NCI-H187 treated with DMSO at 0.1 percent for 48 hours (cell line): ENCODE results near the gene PFKFB2.
A peak's percentile ranks its signal among the peaks of the same experiment; 100 is the strongest.
"Not testable (repeated sequence)": the region's sequence is repeated elsewhere in the genome, so short reads cannot be mapped to it uniquely, and the experiment has no call there.

Source experiments
- DNase-seq: peaks from one replicate; lab custom pipeline; 2025; lab: John Stamatoyannopoulos, UW

Gene PFKFB2

DNA sequence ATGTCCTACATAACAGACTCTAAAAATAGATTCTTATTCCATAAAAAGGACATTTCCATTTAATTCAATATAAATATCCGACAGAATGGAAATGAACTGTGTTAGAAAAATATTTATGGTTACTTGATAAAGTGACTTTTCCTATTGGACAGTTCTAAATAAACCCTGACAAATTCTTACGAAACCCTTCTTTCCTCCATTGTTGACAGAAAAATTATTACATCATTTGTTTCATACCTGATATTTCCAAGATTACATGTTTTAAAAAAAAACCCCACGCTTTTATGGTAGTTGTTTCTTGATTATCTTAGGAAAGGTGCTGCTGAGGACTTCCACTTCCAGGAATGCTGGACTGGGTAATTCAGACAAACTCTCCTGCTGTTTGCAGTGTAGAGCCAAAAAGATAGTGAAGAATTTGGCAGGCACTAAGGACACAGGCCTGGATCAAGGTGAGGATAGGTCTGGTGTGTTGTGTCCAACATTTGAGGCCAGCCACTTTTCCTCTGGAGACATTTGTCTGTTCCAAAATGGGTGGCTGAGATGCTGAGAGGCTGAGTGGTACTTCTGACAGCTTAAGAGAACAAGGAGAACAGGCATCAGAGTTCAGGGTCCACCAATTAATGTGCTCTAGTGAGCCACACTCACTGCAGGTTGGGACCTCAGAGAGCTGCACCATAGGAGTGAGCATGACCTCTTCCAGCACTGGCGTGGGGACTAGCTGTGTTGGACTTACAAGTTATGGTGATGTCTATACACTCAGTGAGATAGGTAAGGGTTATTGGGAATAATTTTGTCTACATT is 13.5 kb upstream of the PFKFB2 start:
- no peak for DNase-seq

DNA sequence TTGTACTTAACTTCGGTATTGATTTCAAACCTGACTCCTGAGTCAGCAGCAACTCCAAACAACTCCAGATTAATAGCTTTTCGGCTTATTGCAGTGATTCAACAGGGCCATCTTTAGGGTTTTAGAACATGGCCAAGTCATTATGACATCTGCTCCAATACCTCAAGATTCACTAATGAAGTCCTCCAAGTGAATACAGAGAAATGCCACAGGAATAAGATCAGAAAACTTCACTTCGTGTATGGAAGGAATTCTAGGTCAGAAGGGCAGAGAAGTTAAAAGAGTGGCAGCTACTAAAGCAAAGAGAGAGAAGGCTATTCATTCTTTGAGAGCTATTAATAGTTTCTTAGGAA is 12.9 kb upstream of the PFKFB2 start:
- no peak for DNase-seq

GRCh38 chr1:207041397-207041796 is 11.7 kb upstream of the PFKFB2 start:
- DNase-seq: not testable (repeated sequence)

DNA sequence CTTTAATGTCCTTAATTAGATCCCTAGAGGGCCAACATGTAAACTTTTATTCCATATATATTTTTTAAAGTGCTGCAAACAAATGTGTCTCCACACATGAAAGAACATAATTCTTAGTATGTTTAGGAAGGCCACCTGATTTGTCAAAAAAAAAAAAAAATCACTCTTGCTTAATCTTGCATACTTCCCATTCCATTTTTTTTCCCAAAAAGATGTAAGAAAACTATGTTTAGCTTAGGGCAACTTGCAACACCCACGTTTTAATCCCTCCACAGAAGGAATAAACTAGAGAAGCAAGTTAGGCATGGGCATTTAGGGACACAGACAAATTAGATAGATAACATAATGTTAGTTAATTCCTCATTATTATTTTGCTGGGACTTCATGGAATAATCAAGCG is 7.6 kb upstream of the PFKFB2 start:
- no peak for DNase-seq

- DNase-seq: no peak
Measured at GRCh38 chr1:207047505-207047904, 5.6 kb upstream of the PFKFB2 start.

GRCh38 chr1:207048041-207048440 is 5.0 kb upstream of the PFKFB2 start:
- DNase-seq: no peak

DNA sequence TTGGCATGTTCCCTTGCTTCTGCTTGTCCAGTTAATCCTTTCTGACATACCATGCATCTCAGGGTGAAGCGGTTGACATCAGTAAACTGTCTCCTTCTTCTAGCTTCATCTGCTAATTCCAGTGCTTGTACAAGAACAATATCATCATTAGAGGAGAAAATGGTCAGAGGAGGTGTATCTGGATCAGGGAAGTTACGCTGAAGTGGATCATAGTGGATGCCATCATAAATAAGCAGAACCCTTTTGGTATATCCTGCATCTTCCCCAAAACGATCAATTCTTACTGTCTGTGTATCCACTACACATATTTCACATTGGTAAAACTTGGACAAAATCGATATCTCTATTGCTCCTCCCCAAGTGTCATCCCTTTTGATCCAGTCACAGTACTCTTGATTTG is 4.0 kb upstream of the PFKFB2 start:
- no peak for DNase-seq

GRCh38 chr1:207049514-207049913 is 3.6 kb upstream of the PFKFB2 start:
- no peak for DNase-seq

DNA sequence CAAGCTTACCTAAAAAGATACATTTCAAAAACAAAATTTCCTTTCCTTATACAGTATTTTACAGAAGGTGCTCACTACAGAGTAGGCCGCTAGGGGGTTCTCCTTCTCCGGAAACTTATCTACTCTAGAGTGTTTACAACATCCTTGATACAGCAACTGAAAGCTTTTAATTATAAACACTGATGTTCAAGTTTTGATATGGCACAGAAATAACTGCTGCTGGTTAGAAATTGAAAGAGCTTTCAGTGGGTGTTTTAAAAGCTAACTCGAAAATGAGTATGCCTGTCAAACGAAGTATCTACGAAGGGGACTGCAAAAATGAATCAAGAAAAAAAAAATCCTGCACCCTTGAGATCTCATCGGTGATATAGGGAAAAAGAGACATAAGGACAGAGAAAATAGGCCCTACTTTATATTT is 3.1 kb upstream of the PFKFB2 start:
- DNase-seq: peak; percentile 54

DNA sequence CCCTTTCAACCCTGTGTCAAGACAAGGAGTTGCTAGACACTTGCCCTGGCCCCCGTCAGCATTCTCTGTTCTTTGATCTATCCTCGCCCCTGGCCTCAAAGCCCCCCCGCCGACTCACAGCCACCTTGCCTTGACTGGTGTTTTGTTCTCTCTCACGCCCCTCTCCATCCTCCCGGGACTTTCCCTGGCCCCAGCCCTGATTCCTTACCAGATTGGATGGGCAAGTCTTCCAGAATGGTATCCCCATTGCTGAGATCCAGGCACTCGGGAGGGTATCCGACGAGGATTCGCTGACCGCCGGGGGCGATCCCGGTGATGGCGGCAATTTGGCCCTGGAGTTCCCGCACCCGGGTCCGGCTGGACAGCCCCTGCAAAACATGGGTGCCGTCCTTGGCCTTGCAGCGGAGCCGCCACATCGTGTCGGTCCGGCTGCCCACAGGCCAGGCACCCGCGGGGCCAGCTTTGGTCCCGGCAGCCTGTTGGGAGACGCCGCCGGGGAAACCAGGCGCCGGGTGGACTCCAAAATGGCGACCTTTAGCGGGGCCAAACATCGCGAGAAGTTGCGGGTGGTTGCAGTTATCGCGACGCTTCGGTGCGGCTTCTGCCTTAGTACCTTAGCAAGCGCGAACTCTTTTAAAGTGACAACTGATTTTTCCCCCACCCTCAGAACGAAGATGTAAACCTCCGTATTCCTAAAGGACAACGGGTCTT is 2.4 kb upstream of the PFKFB2 start:
- DNase-seq: peak; percentile 89

GRCh38 chr1:207051191-207051943 is 1.7 kb upstream of the PFKFB2 start, which contains the start of gene YOD1:
Gene YOD1 (minus strand): TSS chr1:207051208. CDS start chr1:207051030, 178 bp downstream.
- DNase-seq: no peak

GRCh38 chr1:207054491-207054890 is 1.4 kb downstream of the PFKFB2 start:
- no peak for DNase-seq

GRCh38 chr1:207055386-207056001 is 2.4 kb downstream of the PFKFB2 start:
- DNase-seq: no peak

DNA sequence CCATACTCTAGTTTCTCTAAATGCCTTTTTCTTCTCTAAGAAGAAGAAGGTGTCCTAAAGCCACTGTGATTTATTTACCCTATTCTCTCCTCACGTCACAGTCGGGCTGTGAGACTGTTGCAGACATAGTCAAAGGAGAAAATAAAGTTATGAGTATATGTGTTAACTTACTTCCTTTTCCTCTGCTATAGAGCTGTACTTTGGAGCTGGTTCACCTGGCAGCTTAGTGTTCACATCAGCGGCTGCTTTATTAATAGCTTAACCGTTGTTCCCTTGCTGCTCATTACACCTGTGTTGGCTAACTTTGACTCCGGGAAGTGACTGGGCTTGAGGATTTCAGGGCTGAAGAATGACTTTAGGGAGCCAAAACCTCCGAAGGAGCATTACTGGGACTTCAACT is 3.6 kb downstream of the PFKFB2 start:
- no peak for DNase-seq

DNA sequence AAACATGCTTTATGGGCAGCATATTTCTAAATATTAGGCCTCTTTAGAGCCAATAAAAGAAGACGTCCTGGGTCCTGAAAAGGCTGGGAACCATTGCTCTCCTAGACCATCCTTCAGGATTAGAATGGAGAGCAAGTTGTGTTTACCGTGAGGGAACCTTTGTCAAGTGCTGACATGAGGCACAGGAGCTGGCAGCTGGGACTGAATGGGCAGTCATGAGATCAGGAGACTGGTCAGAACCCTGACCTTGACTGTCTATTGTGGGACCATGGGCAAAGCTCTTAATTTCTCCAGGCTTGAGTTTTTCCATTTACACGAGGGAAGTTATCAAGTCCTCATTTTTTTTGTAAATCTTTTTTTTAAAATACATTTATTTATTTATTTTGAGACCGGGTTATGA is 5.2 kb downstream of the PFKFB2 start:
- no peak for DNase-seq

DNA sequence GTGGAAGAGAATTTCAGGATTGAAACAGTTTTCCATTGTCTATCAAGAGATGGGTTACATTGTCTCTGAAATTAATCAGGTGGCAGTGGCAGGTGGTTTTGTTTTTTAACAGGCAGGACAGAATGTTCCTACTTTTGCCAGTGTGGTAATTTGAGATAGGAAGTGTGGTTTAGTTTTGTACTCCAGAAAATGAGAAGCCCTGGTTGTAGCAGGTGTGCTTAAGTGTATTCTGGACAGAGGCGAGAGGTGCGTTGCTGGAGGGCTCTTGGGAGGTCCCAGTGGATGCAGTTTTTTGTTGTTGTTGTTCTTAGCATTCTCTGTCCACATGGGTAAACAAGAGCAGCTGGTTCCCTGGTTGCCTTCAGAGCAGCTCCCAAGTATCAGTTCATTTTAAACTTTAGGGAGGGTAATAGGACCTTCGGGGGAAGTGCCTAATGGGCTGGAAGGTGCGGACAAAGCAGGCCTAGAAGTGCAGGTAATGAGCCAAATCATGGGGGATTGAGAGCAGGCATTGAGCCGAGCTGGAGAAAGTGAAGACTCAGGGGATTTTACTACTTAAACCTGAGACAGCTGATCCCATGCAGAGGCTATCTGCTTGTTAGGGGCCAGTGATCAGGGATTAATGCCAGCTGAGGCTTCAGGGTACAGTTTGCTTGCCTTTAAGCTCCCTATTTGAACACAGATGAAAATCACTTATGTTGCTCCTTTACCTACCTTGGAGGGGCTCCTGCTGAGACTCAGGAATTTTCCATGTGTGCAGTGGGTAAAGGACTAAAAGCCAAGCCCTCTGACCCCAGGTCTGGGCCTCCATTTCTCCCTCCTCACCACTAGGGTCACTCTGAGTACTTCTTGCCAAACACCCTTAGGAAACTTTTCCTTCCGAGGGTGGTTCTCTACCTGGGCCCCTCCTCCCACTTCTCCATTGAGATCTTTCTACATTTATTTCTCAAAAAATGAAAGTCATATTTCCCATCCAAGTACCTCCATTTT is 6.1 kb downstream of the PFKFB2 start:
- peak; percentile 97 for DNase-seq

DNA sequence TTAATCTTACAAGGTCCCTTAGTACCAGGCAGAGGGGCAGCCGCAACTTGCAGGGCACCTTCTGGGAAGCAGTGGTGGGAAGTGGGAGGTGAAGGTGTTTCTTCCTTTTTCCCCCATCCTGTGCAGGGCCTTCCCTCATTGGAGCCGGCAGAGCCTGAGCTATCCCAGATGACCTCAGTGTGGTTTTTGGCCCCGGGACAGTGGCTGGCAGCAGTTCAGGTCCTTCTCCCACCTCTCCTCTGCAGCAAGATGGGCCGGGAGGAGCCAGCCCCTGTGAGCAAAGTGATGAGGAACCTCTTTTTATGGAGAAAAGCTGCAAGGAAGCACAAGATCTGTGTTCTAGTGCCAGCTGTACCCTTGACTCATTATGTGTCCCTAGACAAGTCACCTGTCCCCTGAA is 6.8 kb downstream of the PFKFB2 start:
- DNase-seq: no peak

- DNase-seq: no peak
Measured at GRCh38 chr1:207060596-207060995, 7.5 kb downstream of the PFKFB2 start.

DNA sequence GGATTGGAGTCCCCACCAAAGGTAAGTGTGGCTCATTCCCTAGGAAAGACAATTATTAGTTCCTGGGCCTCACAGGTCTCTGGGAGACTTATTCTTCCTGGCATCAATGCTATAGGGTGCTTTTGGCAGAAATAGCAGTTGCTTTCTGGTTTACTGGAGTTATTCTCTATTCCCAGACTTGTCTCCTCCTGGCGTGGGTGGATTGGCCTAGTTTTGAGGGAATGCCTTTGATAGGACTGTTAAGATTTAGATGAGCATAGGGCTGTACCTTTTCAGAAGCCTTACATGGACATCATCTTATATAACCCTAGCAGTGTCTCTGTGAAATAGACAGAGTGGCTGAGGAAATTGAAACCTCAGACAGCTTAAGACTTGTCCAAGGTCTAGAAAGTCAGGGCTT is 9.0 kb downstream of the PFKFB2 start:
- DNase-seq: no peak

DNA sequence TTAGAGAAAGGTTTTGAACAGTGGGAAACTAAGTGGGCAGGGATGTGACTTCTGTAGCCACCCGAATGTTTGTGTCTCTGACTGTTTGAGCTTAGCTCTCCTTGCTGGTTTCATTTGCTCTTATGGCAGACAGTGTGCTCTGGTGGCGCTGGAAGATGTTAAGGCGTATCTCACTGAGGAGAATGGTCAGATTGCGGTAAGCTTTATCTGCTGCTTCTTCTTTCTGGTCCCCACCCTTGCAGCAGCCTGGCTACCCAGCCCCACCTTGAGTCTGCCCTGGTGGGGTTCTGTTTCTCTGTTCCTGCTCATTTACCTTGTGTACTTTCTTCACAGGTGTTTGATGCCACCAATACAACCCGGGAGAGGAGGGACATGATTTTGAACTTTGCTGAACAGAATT is 9.9 kb downstream of the PFKFB2 start:
- DNase-seq: no peak

DNA sequence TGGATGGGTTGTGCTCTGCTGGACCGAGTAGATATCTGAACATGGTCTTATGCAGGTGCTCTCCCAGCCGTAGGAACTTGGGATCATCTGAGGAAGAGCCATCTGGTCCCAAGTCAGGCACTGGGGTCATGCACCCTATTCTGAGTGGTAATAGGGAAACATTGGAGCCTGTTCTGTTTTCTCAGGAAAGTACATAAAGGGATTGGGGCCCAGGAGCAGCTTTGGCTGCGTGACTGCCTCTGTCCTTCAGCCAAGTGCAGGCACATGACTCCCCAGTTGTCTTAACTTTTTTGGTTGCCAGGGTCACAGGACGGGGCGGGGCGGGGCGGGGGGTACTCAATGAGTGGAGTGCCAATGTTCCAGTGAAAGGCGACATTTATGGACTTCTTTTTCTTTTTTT is 11.5 kb downstream of the PFKFB2 start:
- no peak for DNase-seq
